Stimulated activated CD4-positive, alpha-beta T cell treated with anti-CD3 and anti-CD28 coated beads, Interleukin-15, amount 100 ng/mL, for 48 hours (primary cell): ENCODE data around the gene TEX2.

Experiments used
- DNase-seq, 2 donors: peaks; one replicate each; pipeline ENCODE4 v3.0.0-alpha.2; 2020; ENCODE audit warnings: low read depth in 2 of 2

Gene TEX2

DNA sequence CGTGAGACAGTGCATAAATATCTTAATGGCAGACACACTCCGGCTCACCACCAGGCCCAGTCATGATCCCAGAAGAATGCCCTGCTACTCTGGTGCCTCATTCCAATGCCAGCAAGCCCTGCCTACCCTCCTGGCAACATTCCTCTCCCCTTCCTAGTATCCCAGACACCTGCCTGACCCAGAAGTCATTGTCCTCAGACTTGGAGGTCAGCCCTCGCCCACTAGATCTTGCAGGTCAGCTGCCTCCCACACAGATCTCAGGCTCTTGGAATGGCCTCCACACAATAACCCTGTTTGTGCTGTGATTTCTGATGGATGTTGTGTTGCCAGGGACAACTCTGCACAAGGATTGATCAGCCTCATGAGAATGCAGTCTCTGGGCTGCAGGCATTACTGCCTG, 1.8 kb upstream of the TEX2 start:
- no peak for DNase-seq

GRCh38 chr17:64262198-64262999, 661 bp downstream of the TEX2 start:
- DNase-seq, result peak; percentile 38 to 39

- DNase-seq, result no peak
Measured at GRCh38 chr17:64261417-64262145, 1.5 kb downstream of the TEX2 start.

- DNase-seq, result no peak
Measured at GRCh38 chr17:64260886-64261285, 2.2 kb downstream of the TEX2 start.

- no peak for DNase-seq
Measured at GRCh38 chr17:64259922-64260321, 3.1 kb downstream of the TEX2 start.

- DNase-seq, result no peak
Measured at GRCh38 chr17:64259426-64259825, 3.6 kb downstream of the TEX2 start.

DNA sequence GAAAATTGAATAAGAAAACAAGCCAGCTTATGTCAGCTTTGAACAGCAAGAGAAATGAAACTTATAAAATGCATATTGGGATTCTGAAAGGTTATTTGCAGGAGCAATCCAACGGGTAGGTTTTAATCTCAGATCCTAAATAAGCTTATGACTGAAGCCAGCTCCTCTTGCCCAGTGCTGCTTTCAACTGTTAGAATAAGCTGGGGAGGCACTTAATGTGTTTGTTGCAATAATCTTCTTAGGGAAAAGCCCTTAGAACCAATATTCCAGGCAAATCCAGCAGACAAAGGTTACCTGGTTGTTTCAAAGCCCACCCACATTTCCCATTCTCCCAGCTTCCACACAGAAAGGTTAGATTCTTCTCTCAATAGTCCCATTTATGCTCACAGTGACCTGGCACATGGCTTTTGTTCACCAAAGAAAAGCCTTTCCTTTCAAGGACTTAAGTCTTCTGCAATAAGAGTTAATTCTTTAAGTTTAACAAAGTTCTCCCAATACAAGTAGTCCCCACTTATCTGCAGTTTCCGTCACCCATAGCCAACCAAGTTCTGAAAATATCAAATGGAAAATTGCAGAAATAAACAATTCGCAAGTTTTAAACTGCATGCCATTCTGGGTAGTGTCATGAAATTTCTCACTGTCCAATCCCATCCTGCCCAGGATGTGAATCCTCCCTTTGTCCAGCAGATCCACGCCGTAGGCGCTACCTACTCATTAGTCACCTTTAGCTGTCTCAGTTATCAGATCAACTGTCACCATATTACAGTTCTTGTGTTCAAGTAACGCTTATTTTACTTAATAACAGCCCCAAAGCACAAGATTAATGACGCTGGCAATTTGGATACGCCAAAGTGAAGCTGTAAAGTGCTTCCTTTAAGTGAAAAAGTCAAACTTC, 5.9 kb downstream of the TEX2 start:
- DNase-seq, result no peak

- no peak for DNase-seq
Measured at GRCh38 chr17:64255764-64256163, 7.3 kb downstream of the TEX2 start.

DNA sequence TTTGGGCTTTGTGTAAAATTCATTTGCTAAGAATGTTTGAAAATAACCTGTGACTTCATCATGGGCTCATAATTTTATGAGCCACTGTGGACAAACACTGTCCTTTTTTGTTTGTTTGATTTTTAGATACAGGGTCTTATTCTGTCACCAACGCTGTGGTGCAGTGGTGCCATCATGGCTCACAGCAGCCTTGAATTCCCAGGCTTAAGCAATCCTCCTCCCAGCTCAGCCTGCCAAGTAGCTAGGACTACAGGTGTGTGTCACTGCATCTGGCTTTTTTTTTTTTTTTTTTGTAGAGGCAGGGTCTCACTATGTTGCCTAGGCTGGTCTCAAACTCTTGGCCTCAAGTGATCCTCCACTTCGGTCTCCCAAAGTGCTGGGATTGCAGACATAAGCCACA, 8.3 kb downstream of the TEX2 start:
- DNase-seq, result no peak

GRCh38 chr17:64253470-64253869, 9.6 kb downstream of the TEX2 start:
- no peak for DNase-seq

DNA sequence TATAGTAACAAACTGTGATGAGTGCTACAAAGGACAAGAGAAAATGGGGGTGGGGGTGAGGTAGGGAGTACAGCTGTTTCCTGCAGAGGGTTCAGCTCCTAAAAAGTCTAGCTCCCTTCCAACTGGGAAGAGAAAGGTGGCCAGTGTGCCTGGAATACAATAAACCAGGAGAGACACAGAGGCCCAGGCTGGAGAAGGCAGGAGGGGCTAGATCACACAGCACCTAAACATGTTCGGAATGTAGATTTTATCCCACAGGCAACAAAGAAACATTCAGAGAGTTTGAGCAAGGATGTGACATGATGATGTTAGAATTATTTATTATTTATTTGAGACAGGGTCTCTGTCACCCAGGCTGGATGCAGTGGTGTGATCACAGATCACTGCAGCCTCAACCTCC, 10.2 kb downstream of the TEX2 start:
- DNase-seq, result no peak

GRCh38 chr17:64250233-64250835, 12.7 kb downstream of the TEX2 start:
- DNase-seq, result no peak

GRCh38 chr17:64247836-64248235, 15.2 kb downstream of the TEX2 start:
- DNase-seq, result no peak

DNA sequence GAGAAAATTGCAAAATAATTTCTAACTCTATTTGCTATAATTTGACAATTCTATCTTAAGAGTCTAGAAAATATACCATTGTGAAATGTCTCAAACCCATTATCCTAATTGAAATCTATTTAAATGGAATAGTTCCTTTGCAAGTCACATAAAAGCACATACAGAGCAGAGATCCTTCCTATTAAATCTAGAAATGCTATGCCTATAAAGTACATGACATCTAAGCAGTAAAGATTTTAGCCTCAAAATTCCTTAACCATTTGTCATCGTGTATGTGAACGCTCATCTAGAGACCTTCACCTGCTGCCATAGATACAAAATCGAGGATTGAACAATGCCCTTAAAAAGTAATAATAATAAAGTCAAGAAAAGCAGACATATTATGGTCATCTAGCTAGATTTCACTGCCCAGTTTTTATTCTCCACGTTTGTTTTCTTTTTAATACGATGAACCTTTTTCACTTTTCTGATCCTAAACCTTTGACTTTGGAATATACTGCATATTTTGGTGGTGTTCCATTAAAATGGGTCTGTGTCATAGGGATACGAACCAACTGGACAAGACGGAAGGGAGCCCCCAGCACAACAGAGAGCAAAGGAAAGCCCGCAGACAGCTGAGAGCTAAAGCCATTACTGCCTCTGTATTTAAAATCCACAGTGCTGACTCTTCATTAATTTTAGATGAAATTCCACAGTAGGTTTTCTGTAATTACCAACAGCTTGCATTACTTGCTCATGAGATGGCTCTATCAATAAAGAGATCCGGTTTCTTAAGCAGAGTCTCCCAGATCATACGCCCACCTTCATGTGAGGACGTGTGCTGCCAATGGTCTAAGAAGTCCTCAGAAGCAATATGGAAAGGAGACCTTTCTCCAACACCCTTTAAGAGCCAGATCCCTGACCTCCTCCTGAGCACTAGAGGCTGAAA, 17.6 kb downstream of the TEX2 start:
- DNase-seq, result no peak

GRCh38 chr17:64244165-64244564, 18.9 kb downstream of the TEX2 start:
- no peak for DNase-seq

- DNase-seq, result no peak
Measured at GRCh38 chr17:64243340-64243739, 19.7 kb downstream of the TEX2 start.

DNA sequence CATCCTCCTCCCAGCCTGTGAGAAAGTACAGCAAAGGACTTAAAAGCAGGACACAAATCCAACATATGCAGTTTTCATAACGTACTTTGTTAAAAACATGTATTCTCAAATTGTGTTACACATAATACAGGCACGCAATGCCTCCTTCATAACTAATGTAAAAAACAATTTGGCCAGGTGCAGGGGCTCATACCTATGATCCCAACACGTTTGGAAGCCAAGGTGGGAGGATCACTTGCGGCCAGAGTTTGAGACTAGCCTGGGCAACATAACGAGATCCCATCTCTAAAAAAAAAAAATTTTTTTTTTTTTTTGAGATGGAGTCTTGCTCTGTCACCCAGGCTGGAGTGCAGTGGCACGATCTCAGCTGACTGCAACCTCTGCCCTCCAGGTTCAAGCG, 20.4 kb downstream of the TEX2 start:
- DNase-seq, result no peak

DNA sequence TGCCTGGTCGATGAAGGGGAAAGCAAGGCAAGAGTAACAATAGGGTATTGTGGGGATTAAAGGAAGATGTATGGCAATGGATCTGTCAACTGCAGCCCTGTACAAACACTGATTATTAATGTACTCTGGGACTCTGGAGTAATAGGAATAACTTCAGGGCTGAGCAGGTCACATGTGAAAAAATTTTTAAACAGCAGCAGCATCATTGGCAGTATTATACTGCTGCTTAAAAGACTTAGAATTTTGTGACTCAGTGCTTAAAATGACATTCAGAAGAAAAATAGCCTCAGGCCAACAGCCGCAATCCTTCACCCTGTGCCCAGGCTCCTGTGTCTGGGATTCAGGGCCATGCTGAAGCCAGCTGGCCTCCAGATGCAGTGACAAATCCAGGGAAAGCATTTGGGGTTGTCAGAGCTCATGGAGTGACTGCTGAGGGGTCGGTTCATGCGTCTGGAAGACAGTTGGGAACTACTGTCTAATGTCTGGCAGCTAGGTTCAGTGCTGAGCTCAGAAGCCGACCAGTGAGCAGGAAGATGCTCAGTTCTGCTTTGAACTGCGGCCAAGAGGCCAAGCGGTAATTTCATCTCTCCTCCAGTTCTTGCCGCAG, 22.2 kb downstream of the TEX2 start:
- no peak for DNase-seq

GRCh38 chr17:64240261-64240740, 22.8 kb downstream of the TEX2 start:
- DNase-seq, result no peak

DNA sequence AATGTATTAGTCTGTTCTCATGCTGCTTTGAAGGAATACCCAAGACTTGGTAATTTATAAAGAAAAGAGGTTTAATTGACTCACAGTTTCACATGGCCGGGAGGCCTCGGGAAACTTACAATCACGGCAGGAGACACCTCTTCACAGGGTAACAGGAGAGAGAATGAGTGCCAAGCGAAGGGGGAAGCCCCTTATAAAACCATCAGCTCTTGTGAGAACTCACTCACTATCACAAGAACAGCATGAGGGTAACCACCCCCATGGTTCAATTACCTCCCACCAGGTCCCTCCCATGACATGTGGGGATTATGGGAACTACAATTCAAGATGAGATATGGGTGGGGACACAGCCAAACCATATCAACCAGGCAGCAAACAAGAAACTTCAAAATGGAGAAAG, 24.6 kb downstream of the TEX2 start:
- DNase-seq, result peak; percentile 26 to 32
